Fibroblast of skin of abdomen (primary cell): ENCODE measurements around the gene FAM241B. TPM values are rescaled to one million over a fixed set of nuclear protein-coding genes. Genes with fewer than 3 reads are reported as not detected.

ENCODE experiments used
- DNase-seq: peaks from one replicate; pipeline ENCODE4 v3.0.0-alpha.2; 2013
- polyA plus RNA-seq, 2 experiments: library from polyadenylated mRNA; unstranded; fragments of 120-200 nt; gene quantifications; one replicate each; pipeline ENCODE4 v1.2.1, GENCODE V29; 2013; ENCODE audit not compliant: insufficient read length in 2 of 2

FAM241B gene, protein sequence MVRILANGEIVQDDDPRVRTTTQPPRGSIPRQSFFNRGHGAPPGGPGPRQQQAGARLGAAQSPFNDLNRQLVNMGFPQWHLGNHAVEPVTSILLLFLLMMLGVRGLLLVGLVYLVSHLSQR
- polyA plus RNA-seq (2013, experiment 1 of 2; ENCODE audit: insufficient read length): 0.72 TPM
- 0.66 TPM for polyA plus RNA-seq (2013, experiment 2 of 2; ENCODE audit: insufficient read length)

DNA sequence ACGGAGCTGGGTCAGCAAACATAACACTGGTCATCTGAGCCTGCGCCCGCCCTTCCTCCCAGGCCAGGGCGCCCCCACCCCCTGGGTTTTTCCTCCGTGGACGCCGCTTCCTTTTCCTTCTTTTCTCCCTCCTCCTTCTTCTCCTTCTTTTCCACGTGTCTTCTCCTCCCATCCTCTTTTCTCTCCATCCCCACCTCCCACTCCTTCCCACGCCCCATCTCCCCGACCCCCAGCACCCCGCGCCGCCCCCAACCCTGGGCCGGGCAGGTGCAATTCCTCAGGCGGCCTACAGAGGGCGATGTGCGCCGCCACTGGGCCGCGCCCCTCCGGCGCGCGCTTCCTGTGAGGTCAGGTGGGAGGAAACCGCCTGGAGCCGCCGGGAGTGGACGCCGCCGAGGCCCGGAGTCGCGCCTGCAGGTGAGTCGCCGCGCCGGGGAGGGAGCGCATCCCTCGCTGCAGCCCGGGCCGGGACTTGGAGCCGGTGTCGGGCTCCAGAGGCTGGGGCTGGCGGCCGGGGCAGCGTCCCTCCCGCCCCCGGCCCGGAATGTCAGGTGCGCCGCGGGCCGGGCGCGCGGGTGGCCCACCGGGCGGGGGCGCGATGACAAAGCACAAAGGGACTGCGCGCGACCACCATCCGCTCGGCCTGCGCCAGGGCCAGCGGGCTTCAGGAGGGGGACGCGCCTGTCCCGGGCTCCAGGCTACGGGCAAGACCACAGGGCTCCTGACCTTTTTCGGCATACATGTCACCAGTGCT lies at the start of gene FAM241B:
FAM241B (plus strand) TSS at position 351 of the 754 bp plus-strand sequence. CDS start 1,497 bp downstream, outside the sequence.
- peak; percentile 13 for DNase-seq

DNA sequence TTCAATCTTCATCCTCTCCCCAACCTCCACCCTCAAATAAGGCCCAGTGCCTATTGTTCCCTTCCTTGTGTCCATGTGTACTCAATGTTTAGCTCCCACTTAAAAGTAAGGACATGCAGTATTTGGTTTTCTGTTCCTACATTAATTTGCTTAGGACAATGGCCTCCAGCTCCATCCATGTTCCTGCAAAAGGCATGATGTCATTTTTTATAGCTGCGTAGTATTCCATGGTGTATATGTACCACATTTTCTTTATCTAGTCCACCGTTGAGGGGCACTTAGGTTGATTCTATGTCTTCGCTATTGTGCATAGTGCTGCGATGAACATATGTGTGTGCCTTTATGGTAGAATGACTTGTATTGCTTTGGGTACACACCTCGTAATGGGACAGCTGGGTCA lies 49.6 kb upstream of the FAM241B start:
- DNase-seq: no peak

DNA sequence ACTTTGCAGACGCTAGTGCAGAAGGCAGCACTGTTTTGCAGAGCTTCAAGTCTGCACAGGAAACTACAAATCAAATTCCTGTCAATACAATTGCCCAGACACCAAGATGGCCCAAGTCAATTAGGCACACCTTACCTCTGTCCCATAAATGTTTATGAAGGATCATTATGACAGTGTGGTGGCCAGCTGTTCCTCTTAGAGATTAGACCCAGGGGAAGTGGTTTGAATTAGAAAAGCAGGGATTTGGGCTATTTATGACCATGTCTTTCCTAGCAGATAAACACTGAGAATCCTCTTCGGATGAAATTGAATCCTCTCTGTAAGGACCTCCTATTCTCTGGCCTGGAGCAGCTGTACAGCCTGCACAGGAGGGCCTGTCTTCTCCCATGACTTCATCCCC lies 46.9 kb upstream of the FAM241B start:
- DNase-seq: no peak

GRCh38 chr10:69584624-69585023 lies 45.4 kb upstream of the FAM241B start:
- DNase-seq: no peak

GRCh38 chr10:69588358-69588757 lies 41.7 kb upstream of the FAM241B start:
- no peak for DNase-seq

DNA sequence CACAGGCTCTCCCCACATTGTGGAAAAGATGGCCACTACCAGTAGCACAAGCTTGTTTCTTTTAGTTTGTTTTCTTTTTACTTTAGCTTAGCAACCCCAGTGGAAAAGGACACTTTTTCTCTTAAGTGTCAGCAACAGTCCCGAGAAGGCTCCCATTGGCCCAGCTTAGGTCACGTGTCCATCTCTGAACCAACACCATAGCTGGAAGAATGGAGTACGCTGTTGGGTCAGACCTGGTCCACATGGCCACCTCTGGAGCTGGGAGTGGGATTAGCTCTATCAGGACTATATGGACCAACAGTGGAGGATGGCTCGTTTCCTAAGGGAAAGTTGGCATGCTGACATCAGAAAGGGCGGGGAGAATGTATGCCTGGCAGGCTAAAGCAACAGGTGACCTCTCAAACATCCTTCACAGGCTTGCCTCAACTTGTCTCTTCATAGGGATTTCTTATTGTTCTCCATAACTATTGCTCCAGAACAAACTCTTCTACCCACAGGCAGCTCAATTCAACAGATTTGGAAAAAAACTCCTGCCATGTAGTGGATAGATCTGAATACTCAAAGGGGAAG lies 29.2 kb upstream of the FAM241B start:
- DNase-seq: no peak

- DNase-seq: no peak
Observed at GRCh38 chr10:69609077-69609476, 21.0 kb upstream of the FAM241B start.

DNA sequence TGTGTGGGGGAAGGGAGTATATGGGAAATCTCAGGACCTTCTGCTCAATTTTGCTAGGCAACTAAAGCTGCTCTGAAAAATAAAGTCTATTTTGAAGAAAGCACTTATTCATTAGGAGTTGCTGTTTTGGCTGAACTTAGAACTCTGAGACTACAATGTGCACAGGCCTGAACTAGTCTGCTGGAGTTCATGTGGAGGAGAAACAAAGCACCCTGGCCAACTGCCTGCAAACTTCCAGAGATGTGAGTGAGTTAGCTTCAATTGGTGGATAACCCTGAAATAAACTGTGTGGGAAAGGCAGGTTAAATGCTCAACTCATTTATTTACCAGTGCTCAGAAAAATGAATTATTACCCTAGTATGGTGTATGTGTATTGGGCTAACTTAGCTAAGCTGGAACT lies 17.3 kb upstream of the FAM241B start:
- no peak for DNase-seq

- no peak for DNase-seq
Observed at GRCh38 chr10:69614130-69614529, 15.9 kb upstream of the FAM241B start.

- no peak for DNase-seq
Observed at GRCh38 chr10:69616358-69616757, 13.7 kb upstream of the FAM241B start.

GRCh38 chr10:69618746-69619145 lies 11.3 kb upstream of the FAM241B start:
- DNase-seq: no peak

DNA sequence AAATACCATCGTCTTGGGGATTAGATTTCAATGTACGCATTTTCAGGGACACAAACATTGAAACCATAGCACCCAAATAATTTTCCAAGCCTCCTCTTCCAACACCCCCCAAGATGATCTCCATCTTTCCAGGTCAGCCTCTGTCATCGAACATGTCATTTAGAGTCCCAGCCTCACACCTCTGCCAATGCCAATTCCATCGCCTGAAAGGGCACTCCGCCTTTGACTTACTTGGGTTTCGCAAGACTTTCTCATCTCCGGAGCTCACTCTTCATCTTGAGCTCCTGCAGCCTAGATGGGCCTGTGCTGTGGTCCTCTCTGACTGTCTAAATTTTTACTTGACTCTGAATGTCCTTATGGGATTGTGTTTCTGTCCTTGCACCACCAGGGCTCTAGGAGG lies 10.4 kb upstream of the FAM241B start:
- DNase-seq: no peak

DNA sequence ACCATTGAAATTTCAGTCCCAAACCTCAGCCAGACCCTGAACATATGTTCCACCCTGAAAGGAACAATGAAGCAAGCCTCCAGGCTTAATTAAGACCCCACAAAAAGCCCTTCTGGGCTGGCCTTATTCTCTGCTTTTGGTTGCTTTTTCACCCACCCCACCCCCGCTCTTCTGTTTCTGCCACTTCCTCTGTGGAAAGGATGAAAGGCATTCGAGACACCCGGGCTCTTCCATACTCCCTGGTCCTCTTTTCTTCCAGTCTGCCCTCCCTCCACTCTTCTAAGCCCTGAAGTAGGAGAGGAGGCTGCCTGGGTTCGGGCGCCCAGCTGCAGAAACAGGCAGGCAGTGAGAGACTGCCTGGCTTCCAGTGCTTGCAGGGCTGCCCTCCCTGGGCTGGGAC lies 9.4 kb upstream of the FAM241B start:
- no peak for DNase-seq

DNA sequence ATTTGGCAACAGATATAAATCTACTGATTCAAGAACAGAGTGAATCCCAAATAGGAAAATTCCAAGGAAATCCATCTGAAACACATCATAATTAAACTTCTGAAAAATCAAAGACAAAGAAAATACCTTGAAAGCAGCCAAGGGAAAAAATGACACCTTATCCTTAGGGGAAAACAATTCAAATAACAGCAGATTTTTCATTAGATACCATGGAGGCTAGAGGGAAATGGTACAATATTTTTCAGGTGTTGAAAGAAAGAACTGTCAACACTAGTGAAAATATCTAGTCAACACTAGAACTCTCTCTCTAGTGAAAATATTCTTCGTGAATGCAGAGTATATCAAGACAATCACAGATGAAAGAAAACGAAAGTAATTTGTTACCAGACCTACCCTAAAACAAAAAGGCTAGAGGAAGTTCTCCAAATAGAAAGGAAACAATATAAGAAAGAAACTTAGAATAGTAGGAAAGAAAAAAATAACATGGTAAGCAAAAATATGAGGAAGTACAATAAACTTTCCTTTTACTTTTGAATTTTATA lies 5.7 kb upstream of the FAM241B start:
- no peak for DNase-seq

- no peak for DNase-seq
Observed at GRCh38 chr10:69626826-69627225, 3.2 kb upstream of the FAM241B start.

DNA sequence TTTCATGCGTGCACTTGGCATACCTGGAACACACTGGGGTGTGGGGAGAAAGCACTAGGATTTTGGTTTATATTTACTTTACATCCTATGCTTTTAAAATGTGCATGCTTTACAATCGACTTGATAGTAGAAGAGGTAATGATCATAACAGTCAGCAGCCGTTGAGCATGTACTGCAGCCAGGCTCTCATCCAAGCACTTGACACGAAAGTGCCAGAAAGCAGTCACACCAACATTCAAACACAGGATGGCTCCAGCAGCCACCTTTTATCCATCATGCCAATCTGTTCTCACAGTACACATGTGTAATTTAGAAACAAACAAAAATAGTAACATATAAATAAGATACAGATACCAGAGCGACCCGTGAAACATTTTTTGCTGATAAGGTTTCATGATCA lies 1.2 kb upstream of the FAM241B start:
- DNase-seq: no peak

DNA sequence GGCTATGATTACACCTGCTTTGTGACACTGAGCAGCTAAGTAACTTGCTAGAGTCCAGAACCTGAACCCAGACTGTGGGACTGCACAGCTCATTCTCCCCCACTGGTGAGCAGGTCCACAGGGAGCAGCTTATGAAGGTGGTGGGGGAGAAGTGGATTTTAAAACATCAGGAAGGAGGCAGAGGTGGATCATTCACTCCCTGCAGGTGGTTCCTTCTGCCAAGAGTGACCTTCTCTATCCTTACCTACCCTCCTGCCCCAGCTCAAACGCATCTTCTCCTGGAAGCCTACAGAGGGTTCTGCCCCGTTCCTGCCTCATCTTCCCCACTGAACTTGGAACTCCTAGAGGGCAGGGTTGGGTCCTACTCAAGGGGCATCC lies 539 bp upstream of the FAM241B start:
- no peak for DNase-seq

DNA sequence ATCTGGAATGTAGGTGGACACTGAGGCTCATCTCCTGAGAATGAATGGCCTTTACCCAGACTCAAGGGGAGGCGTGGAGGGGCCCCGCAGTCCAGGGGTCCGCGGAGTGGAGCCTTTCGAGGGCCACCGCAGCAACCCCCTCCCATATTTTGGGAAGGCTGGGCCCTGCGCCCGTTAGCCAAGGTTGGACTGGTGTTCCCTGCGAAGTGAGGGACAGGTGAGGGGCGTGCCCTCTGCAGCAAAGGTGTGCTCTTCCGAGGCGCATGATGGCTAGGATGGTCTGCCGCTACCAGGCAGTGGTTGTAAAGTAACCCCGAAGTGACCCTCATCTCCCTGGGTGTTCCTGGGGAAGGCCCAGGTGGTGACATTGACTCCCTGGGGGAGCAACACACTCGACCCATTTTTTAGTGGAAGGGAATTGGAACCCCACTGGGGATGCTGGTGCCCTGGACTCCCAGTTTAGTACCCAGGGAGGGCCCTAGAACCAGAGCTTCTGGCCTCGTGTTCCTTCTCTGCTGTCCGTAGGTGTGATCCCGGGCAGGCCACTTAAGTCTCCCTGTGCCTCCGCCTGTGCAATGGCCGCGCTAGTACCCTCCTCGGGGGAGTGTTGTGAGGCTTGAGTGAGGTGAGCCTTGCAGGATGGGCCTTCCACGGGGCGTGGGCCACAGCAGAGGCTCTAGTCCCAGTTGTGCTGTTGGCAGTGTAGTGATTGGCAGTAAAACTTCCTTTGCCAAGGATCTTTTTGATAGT lies 779 bp downstream of the FAM241B start:
- no peak for DNase-seq

DNA sequence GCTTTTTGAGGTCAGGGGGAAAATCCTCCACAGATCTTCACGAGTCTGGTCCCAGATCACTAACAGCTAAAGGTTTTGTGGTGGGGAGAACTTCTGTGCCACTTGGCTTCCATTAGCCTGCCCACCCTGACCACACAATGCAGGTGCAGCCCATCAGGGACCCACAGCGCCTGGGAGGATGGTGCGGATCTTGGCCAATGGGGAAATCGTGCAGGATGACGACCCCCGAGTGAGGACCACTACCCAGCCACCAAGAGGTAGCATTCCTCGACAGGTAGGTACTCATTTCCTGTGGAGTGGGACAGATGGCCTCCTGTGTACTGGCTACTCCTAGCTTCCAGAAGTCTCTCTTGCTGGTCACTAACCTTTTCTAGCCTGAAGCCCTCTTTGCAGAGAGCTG lies 1.5 kb downstream of the FAM241B start:
- DNase-seq: no peak

DNA sequence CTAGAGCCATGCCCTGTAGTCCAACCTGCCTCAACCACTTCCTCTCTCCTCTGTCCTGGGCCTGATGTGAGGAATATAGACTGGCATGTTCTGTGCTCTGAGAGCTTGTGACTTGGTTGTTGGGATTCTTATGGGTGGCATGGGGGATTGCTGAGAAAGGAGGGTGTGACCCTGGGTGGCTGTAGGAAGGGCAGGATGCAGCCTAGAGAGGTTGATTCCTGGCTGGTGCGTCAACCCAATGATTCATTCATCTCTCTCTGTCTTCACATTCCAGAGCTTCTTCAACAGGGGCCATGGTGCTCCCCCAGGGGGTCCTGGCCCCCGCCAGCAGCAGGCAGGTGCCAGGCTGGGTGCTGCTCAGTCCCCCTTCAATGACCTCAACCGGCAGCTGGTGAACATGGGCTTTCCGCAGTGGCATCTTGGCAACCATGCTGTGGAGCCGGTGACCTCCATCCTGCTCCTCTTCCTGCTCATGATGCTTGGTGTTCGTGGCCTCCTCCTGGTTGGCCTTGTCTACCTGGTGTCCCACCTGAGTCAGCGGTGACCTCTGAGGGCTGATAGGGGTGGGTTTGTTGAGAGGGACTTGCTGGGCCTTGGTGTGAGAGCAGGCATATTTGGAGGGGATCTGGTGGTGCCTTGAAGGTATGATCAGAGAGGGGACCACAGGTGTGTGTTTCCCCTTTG lies 2.6 kb downstream of the FAM241B start:
- no peak for DNase-seq

DNA sequence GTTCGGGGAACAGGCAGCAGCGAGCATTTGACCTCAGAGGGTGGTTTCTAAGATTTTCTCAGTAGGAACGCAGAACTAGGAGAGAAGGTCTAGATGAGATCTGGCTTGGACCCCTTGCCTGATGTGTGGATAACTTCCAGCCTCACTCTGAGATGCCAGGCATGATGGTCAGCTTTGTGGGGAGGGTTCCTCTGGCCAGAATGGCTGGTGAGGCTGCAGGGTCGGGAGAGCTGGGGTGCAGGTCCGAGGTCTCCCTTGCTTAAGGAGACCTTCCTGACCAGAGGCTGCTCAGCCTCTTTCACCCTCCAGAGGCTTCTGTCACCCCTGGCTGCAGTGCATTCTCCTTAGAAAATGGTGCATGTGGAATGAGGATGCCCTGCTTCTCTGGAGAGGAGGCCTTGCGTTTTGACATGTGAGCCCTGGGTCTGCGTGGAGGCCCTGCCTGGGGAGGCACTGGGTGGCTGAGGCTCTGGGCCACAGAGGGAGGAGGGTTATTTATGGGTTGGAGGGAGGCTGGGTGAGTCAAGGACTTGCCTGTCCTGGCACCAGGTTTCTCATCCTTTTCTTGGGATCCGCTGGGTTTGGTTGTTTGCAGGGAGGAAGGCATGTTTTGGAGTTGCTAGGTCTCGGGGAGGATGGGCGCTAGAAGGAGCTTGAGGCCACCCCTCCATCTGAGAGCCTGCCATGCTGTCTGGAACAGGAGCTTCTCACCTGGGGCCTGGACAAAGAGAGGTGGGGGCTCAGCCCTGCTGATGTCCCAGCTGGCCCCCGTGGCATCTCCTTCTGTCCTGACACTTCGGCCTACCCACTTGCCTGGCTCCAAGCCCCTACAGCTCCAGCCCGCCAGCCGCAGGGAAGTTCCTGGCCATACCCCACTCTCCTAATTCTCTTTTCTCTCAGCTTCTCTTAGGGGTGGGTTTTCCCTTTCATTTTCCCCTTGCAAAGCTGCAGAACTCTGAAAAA lies 3.9 kb downstream of the FAM241B start:
- DNase-seq: no peak
